NCI-H82 (cell line): ENCODE data around the gene HSPB7.
"Not testable (repeated sequence)": the region's sequence is repeated elsewhere in the genome, so short reads cannot be mapped to it uniquely, and the experiment has no call there.

Experiments used
- DNase-seq: peaks from one replicate; lab custom pipeline; 2025; lab: John Stamatoyannopoulos, UW

HSPB7 gene

GRCh38 chr1:16050328-16050727 is 32.5 kb upstream of the HSPB7 start:
- DNase-seq, result no peak

- DNase-seq, result peak; percentile 97
Measured at GRCh38 chr1:16048573-16049189, 30.8 kb upstream of the HSPB7 start.

GRCh38 chr1:16047791-16048475 is 30.1 kb upstream of the HSPB7 start:
- DNase-seq, result no peak

GRCh38 chr1:16046842-16047241 is 29.0 kb upstream of the HSPB7 start:
- DNase-seq, result peak; percentile 60

GRCh38 chr1:16043950-16044349 is 26.1 kb upstream of the HSPB7 start:
- no peak for DNase-seq

- no peak for DNase-seq
Measured at GRCh38 chr1:16043521-16043920, 25.7 kb upstream of the HSPB7 start, which contains the start of gene CLCNKB. Gene CLCNKB, plus strand, starts transcription at chr1:16043782. Its CDS starts 711 bp downstream, at chr1:16044493.

- not testable (repeated sequence) for DNase-seq
Measured at GRCh38 chr1:16042654-16043053, 24.8 kb upstream of the HSPB7 start.

GRCh38 chr1:16042096-16042495 is 24.3 kb upstream of the HSPB7 start:
- no peak for DNase-seq

GRCh38 chr1:16041200-16041599 is 23.4 kb upstream of the HSPB7 start:
- no peak for DNase-seq

GRCh38 chr1:16039871-16040270 is 22.0 kb upstream of the HSPB7 start:
- not testable (repeated sequence) for DNase-seq

GRCh38 chr1:16038620-16038912 is 20.7 kb upstream of the HSPB7 start:
- no peak for DNase-seq

- not testable (repeated sequence) for DNase-seq
Measured at GRCh38 chr1:16036461-16036860, 18.6 kb upstream of the HSPB7 start.

GRCh38 chr1:16033103-16033632 is 15.3 kb upstream of the HSPB7 start:
- DNase-seq, result not testable (repeated sequence)

GRCh38 chr1:16032388-16033102 is 14.7 kb upstream of the HSPB7 start:
- peak; percentile 97 for DNase-seq

GRCh38 chr1:16031551-16031950 is 13.7 kb upstream of the HSPB7 start:
- DNase-seq, result no peak

GRCh38 chr1:16029288-16029687 is 11.4 kb upstream of the HSPB7 start:
- DNase-seq, result no peak

GRCh38 chr1:16029003-16029268 is 11.1 kb upstream of the HSPB7 start:
- DNase-seq, result not testable (repeated sequence)

- DNase-seq, result no peak
Measured at GRCh38 chr1:16028237-16029002, 10.6 kb upstream of the HSPB7 start.

GRCh38 chr1:16026723-16027484 is 9.1 kb upstream of the HSPB7 start:
- peak; percentile 86 for DNase-seq

GRCh38 chr1:16026302-16026701 is 8.5 kb upstream of the HSPB7 start:
- DNase-seq, result not testable (repeated sequence)

GRCh38 chr1:16023050-16023653 is 5.3 kb upstream of the HSPB7 start:
- DNase-seq, result no peak
